G401 (cell line): ENCODE data around the gene TBC1D22A. TPM values are rescaled to one million over a fixed set of nuclear protein-coding genes. Genes with fewer than 3 reads are reported as not detected.

ENCODE experiments used
- DNase-seq: peaks from one replicate; pipeline ENCODE4 v3.0.0-alpha.2; 2015; ENCODE audit warnings: low spot score
- in situ Hi-C: cut with HindIII; loops from 2 replicates; pipeline ENCODE4 v1.10.0; 2016; ENCODE audit warnings: low sequenced_read_pairs, mixed read lengths
- total RNA-seq: library from RNA; depleted of rRNA; stranded (reverse); fragments of >200 nt; shearing (Covaris generic); gene quantifications from 2 replicates; pipeline ENCODE4 v1.2.3, GENCODE V29; 2014

TBC1D22A gene
- total RNA-seq, 1 experiment from 2014 or later, result 11.1 TPM

GRCh38 chr22:46862418-46863324 lies 100.2 kb downstream of the TBC1D22A start:
- DNase-seq, result no peak
- in situ Hi-C loops, result no loop called here

GRCh38 chr22:46863794-46864193 lies 101.3 kb downstream of the TBC1D22A start:
- DNase-seq, result no peak
- in situ Hi-C loops, result no loop called here

GRCh38 chr22:46864314-46865051 lies 102.0 kb downstream of the TBC1D22A start:
- no peak for DNase-seq
- in situ Hi-C loops, result no loop called here

GRCh38 chr22:46865052-46865434 lies 102.6 kb downstream of the TBC1D22A start:
- no peak for DNase-seq
- in situ Hi-C loops, result no loop called here

GRCh38 chr22:46865642-46866041 lies 103.2 kb downstream of the TBC1D22A start:
- DNase-seq, result no peak
- in situ Hi-C loops, result no loop called here

GRCh38 chr22:46866591-46866990 lies 104.1 kb downstream of the TBC1D22A start:
- no peak for DNase-seq

GRCh38 chr22:46867106-46867505 lies 104.7 kb downstream of the TBC1D22A start:
- no peak for DNase-seq
- in situ Hi-C loops, result no loop called here

More at GRCh38 chr22:46866591-46866990, 104.1 kb downstream of the TBC1D22A start:
- in situ Hi-C loops, result no loop called here

GRCh38 chr22:46869329-46869728 lies 106.9 kb downstream of the TBC1D22A start:
- in situ Hi-C loops, result no loop called here
- DNase-seq, result no peak

GRCh38 chr22:46869831-46870441 lies 107.5 kb downstream of the TBC1D22A start:
- in situ Hi-C loops, result no loop called here
- no peak for DNase-seq

- in situ Hi-C loops, result no loop called here
- DNase-seq, result no peak
These were observed 109.4 kb downstream of the TBC1D22A start for GRCh38 chr22:46871826-46872225.

- in situ Hi-C loops, result no loop called here
- no peak for DNase-seq
These were observed 112.6 kb downstream of the TBC1D22A start for GRCh38 chr22:46875089-46875488.

GRCh38 chr22:46876357-46876934 lies 114.0 kb downstream of the TBC1D22A start:
- in situ Hi-C loops, result no loop called here
- no peak for DNase-seq

- in situ Hi-C loops, result no loop called here
- DNase-seq, result no peak
These were observed 115.9 kb downstream of the TBC1D22A start for GRCh38 chr22:46878191-46878948.

GRCh38 chr22:46879083-46879482 lies 116.6 kb downstream of the TBC1D22A start:
- no peak for DNase-seq
- in situ Hi-C loops, result no loop called here

GRCh38 chr22:46881373-46882118 lies 119.1 kb downstream of the TBC1D22A start:
- DNase-seq, result no peak
- in situ Hi-C loops, result no loop called here

- in situ Hi-C loops, result no loop called here
- no peak for DNase-seq
These were observed 120.9 kb downstream of the TBC1D22A start for GRCh38 chr22:46883092-46883910.

- no peak for DNase-seq
- in situ Hi-C loops, result no loop called here
These were observed 121.9 kb downstream of the TBC1D22A start for GRCh38 chr22:46884365-46884764.
